HCT116 (cell line): ENCODE results near the gene CMTM8. TPM values are rescaled to one million over a fixed set of nuclear protein-coding genes. Genes with fewer than 3 reads are reported as not detected.

Experiments
- ATAC-seq: fragments of 200-7000 bp; cut with Tn5 transposase; 2 replicates; pipeline ENCODE4 v1.9.1; 2020; ENCODE audit warnings: mild to moderate bottlenecking, moderate library complexity
- BruUV-seq: library from RNA; stranded (reverse); fragments of 400-500 nt; replicated peaks from 2 replicates; lab custom pipeline; 2021; lab: Mats Ljungman, UMichigan
- CTCF ChIA-PET: fragments of 300-600 bp; sonication (Branson Sonifier 250); formaldehyde crosslinking; loops from one replicate; lab custom pipeline; 2021; ENCODE audit warnings: antibody characterized with exemption; lab: Charles Lee
- POLR2A ChIA-PET: fragments of 300-600, 350-600 bp; sonication (Branson Sonifier 250); formaldehyde crosslinking; loops from one replicate; lab custom pipeline; 2021; ENCODE audit warnings: antibody characterized with exemption; lab: Charles Lee
- RAD21 ChIA-PET, 2 experiments: fragments of 300-600 bp; sonication (Branson Sonifier 250); formaldehyde crosslinking; loops; one replicate each; lab custom pipeline; 2023; ENCODE audit warnings: low total read pairs in 2 of 2; ENCODE audit not compliant: uncharacterized antibody in 2 of 2, unreplicated experiment in 2 of 2, low non-redundant PET in 1 of 2; lab: Charles Lee
- DNase-seq: peaks from one replicate; pipeline ENCODE4 v3.0.0-alpha.2; 2010; ENCODE audit warnings: low read depth, low spot score
- H2AFZ ChIP-seq: fragments of 200-600 bp; shearing (Covaris generic), sonication (generic); 2 replicates; pipeline ENCODE4 v1.6.1; 2017; ENCODE audit warnings: low read depth, mixed run types, mixed read lengths, antibody characterized with exemption, low read length; ENCODE audit not compliant: poor library complexity, severe bottlenecking
- H3K27ac ChIP-seq: 2 replicates; pipeline ENCODE4 v1.5.1; 2012; ENCODE audit warnings: low read depth, low read length
- H3K27me3 ChIP-seq: fragments of 200-600 bp; sonication (generic); 2 replicates; pipeline ENCODE4 v1.6.1; 2016; ENCODE audit warnings: mixed run types, low read length, mixed read lengths; ENCODE audit not compliant: insufficient read depth
- H3K36me3 ChIP-seq, 2 experiments: fragments of 200-500 bp in 1 of 2; fragments of 200-600 bp in 1 of 2; sonication (Bioruptor generic) in 1 of 2; sonication (generic) in 1 of 2; 2 replicates each; pipeline versions ENCODE4 v1.5.1 to v1.6.1; 2014 to 2016; ENCODE audit warnings: low read length in 2 of 2, inconsistent platforms in 1 of 2, mixed read lengths in 1 of 2, mixed run types in 1 of 2; ENCODE audit not compliant: insufficient read depth in 2 of 2, control insufficient read depth in 1 of 2
- H3K4me1 ChIP-seq, 2 experiments: fragments of 200-600 bp in 1 of 2; sonication (generic) in 1 of 2; 2 replicates each; pipeline versions ENCODE4 v1.5.1 to v1.6.1; 2012 to 2017; ENCODE audit warnings: low read length in 2 of 2, inconsistent platforms in 1 of 2, mild to moderate bottlenecking in 1 of 2, mixed read lengths in 1 of 2, mixed run types in 1 of 2, moderate library complexity in 1 of 2; ENCODE audit not compliant: insufficient read depth in 2 of 2, control insufficient read depth in 1 of 2
- H3K4me2 ChIP-seq: fragments of 200-600 bp; sonication (generic); 2 replicates; pipeline ENCODE4 v1.6.1; 2017; ENCODE audit warnings: mixed run types, low read length, mixed read lengths
- H3K4me3 ChIP-seq, 2 experiments: fragments of 200-600 bp in 1 of 2; sonication (generic) in 1 of 2; replicated peaks in 1 of 2; 2 replicates each; pipeline ENCODE4 v1.5.1; 2011 to 2016; ENCODE audit warnings: low read length in 2 of 2, control low read depth in 1 of 2, low read depth in 1 of 2, mild to moderate bottlenecking in 1 of 2, mixed read lengths in 1 of 2, mixed run types in 1 of 2
- H3K79me2 ChIP-seq: fragments of 200-600 bp; sonication (generic); 2 replicates; pipeline ENCODE4 v1.6.1; 2017; ENCODE audit warnings: mild to moderate bottlenecking, mixed run types, low read length, moderate library complexity, mixed read lengths; ENCODE audit not compliant: insufficient read depth
- H3K9ac ChIP-seq: fragments of 200-600 bp; sonication (generic); 2 replicates; pipeline ENCODE4 v1.6.1; 2016; ENCODE audit warnings: low read length, mixed read lengths
- H3K9me2 ChIP-seq: fragments of 200-600 bp; sonication (generic), shearing (Covaris generic); 2 replicates; pipeline ENCODE4 v1.6.1; 2017; ENCODE audit warnings: mixed run types, mild to moderate bottlenecking, moderate library complexity; ENCODE audit not compliant: insufficient read depth
- H3K9me3 ChIP-seq, 2 experiments: fragments of 200-500 bp in 1 of 2; fragments of 200-600 bp in 1 of 2; sonication (Bioruptor generic) in 1 of 2; sonication (generic) in 1 of 2; 2 replicates each; pipeline ENCODE4 v1.6.1; 2014 to 2017; ENCODE audit warnings: low read length in 2 of 2, mixed read lengths in 2 of 2, inconsistent platforms in 1 of 2, low read depth in 1 of 2, mild to moderate bottlenecking in 1 of 2, mixed run types in 1 of 2, moderate library complexity in 1 of 2; ENCODE audit not compliant: control insufficient read depth in 1 of 2, insufficient read depth in 1 of 2
- H4K20me1 ChIP-seq: fragments of 200-600 bp; sonication (generic), shearing (Covaris generic); 2 replicates; pipeline ENCODE4 v1.6.1; 2017; ENCODE audit warnings: mixed run types, mild to moderate bottlenecking, moderate library complexity; ENCODE audit not compliant: insufficient read depth
- CEBPB ChIP-seq: IDR thresholded peaks from 2 replicates; pipeline ENCODE4 v1.6.1; 2012; ENCODE audit warnings: low read depth
- EGR1 ChIP-seq: IDR thresholded peaks from 2 replicates; pipeline ENCODE4 v1.6.1; 2012; ENCODE audit warnings: low read depth
- EZH2phosphoT487 ChIP-seq: fragments of 200-600 bp; IDR thresholded peaks from 2 replicates; pipeline ENCODE4 v1.6.1; 2018; ENCODE audit warnings: antibody characterized with exemption, borderline replicate concordance
- FOSL1 ChIP-seq: IDR thresholded peaks from 2 replicates; pipeline ENCODE4 v1.6.1; 2012; ENCODE audit warnings: low read depth
- JUND ChIP-seq: IDR thresholded peaks from 2 replicates; pipeline ENCODE4 v1.6.1; 2012
- POLR2A ChIP-seq: IDR thresholded peaks from 2 replicates; pipeline ENCODE4 v1.7.0; 2011; ENCODE audit warnings: borderline replicate concordance; ENCODE audit not compliant: insufficient read depth, insufficient read length; ENCODE audit errors: extremely low read depth
- RAD21 ChIP-seq: IDR thresholded peaks from 2 replicates; pipeline ENCODE4 v1.6.1; 2012; ENCODE audit warnings: low read depth, mild to moderate bottlenecking
- SIN3A ChIP-seq: IDR thresholded peaks from 2 replicates; pipeline ENCODE4 v1.6.1; 2012; ENCODE audit warnings: low read depth
- SRF ChIP-seq: IDR thresholded peaks from 2 replicates; pipeline ENCODE4 v1.6.1; 2012; ENCODE audit warnings: low read depth
- YY1 ChIP-seq: IDR thresholded peaks from 2 replicates; pipeline ENCODE4 v1.6.1; 2011; ENCODE audit warnings: low read length, low read depth, moderate library complexity, mild to moderate bottlenecking; ENCODE audit not compliant: insufficient replicate concordance; ENCODE audit errors: extremely low read depth
- ZBTB33 ChIP-seq: IDR thresholded peaks from 2 replicates; pipeline ENCODE4 v1.6.1; 2011; ENCODE audit warnings: mild to moderate bottlenecking, low read length, moderate library complexity; ENCODE audit not compliant: insufficient replicate concordance; ENCODE audit errors: extremely low read depth
- intact Hi-C: fragments of 100-400 bp; cut with micrococcal nuclease; formaldehyde crosslinking; loops from 2 replicates; pipeline ENCODE4 v1.10.0; 2022
- total RNA-seq: library from RNA; stranded (reverse); gene quantifications from one replicate; pipeline ENCODE4 v1.2.1, GENCODE V29; 2021; ENCODE audit not compliant: unreplicated experiment

Gene CMTM8
- total RNA-seq, 1 experiment from 2014 or later: 19.4 TPM

- Histone ChIP-seq H3K9me3 (no peaks in the 10 kb centered on the region), H3K79me2 (no peaks in the 10 kb centered on the region), H3K9ac (peak overlapping the region; percentile 32; the same call in 1 of the 2 replicates), H3K4me3 (no peak overlapping the region), H4K20me1 (no peaks in the 10 kb centered on the region), H3K27ac (no peak overlapping the region), H3K4me1 (peaks cover 12 to 17% of the 10 kb centered on the region in 2 experiments), H3K27me3 (no peaks in the 10 kb centered on the region), H2AFZ (no peak overlapping the region), H3K9me2 (no peaks in the 10 kb centered on the region), H3K36me3 (no peaks in the 10 kb centered on the region), H3K4me2 (peak overlapping the region; percentile 63)
- peak; percentile 83 for ATAC-seq
- BruUV-seq: no TSS peak
- DNase-seq: peak; percentile 21
- CTCF ChIA-PET: interaction anchor here (1.1 kb wide), 1 partner anchor 8 kb away, joined by 3 read pairs; no protein-coding TSS in a partner anchor
- TF ChIP-seq SRF (no peak), JUND (peak; percentile 20; the same call in 1 of the 2 replicates), FOSL1 (peak; percentile 37; the same call in 1 of the 2 replicates)
- RAD21 ChIA-PET: interaction anchor here in 1 of 2 experiments (0.7 kb wide), 1 partner anchor 298 kb away, joined by 3 read pairs; no protein-coding TSS in a partner anchor
- intact Hi-C loops: no loop called here
- POLR2A ChIA-PET: no interaction called here
Observed at GRCh38 chr3:32366638-32367397, 128.3 kb downstream of the CMTM8 start.

- ChIA-PET RAD21 (interaction anchor here in 1 of 2 experiments (0.7 kb wide), 1 partner anchor 298 kb away, joined by 3 read pairs; no protein-coding TSS in a partner anchor), POLR2A (no interaction called here), CTCF (interaction anchor here (1.1 kb wide), 1 partner anchor 7 kb away, joined by 3 read pairs; no protein-coding TSS in a partner anchor)
- H3K9me3 ChIP-seq: no peaks in the 10 kb centered on the region
- H3K27ac ChIP-seq: no peak overlapping the region
- no peak for DNase-seq
- no peak overlapping the region for H3K9ac ChIP-seq
- no peak for TF ChIP-seq SIN3A
- no peak for TF ChIP-seq POLR2A
- TF ChIP-seq YY1: no peak
- no peak for TF ChIP-seq ZBTB33
- no peak for TF ChIP-seq CEBPB
- TF ChIP-seq SRF: no peak
- no peak for TF ChIP-seq EGR1
- no peak for TF ChIP-seq EZH2phosphoT487
- TF ChIP-seq RAD21: no peak
- TF ChIP-seq JUND: no peak
- no peak for TF ChIP-seq FOSL1
- peak overlapping the region; percentile 63; the same call in 1 of the 2 replicates for H3K4me2 ChIP-seq
- no peaks in the 10 kb centered on the region for H3K9me2 ChIP-seq
- intact Hi-C loops: no loop called here
- H2AFZ ChIP-seq: no peak overlapping the region
- peaks cover 12 to 17% of the 10 kb centered on the region in 2 experiments for H3K4me1 ChIP-seq
- no peaks in the 10 kb centered on the region for H3K79me2 ChIP-seq
- no peak for ATAC-seq
- no TSS peak for BruUV-seq
- H3K36me3 ChIP-seq: no peaks in the 10 kb centered on the region
- no peaks in the 10 kb centered on the region for H3K27me3 ChIP-seq
- H3K4me3 ChIP-seq: no peak overlapping the region
- no peaks in the 10 kb centered on the region for H4K20me1 ChIP-seq
Observed at GRCh38 chr3:32367442-32367841, 129.0 kb downstream of the CMTM8 start.
